HG02798 (cell line): Measurements from ENCODE around the gene EVX1.

Experiments used
- ATAC-seq: cut with Tn5 transposase; IDR thresholded peaks from one replicate; pipeline ENCODE4 v1.9.1; 2021; ENCODE audit warnings: mild to moderate bottlenecking; ENCODE audit not compliant: unreplicated experiment, poor library complexity

Gene EVX1

GRCh38 chr7:27242555-27243339, at the start of gene EVX1:
Gene EVX1, plus strand, starts transcription at chr7:27242802. Its CDS starts 229 bp downstream, at chr7:27243031.
- no peak for ATAC-seq

GRCh38 chr7:27193335-27194001, 49.1 kb upstream of the EVX1 start:
- ATAC-seq, result no peak

- no peak for ATAC-seq
These were observed 48.6 kb upstream of the EVX1 start for GRCh38 chr7:27194002-27194352.

GRCh38 chr7:27194686-27195379, 47.8 kb upstream of the EVX1 start:
- no peak for ATAC-seq

DNA sequence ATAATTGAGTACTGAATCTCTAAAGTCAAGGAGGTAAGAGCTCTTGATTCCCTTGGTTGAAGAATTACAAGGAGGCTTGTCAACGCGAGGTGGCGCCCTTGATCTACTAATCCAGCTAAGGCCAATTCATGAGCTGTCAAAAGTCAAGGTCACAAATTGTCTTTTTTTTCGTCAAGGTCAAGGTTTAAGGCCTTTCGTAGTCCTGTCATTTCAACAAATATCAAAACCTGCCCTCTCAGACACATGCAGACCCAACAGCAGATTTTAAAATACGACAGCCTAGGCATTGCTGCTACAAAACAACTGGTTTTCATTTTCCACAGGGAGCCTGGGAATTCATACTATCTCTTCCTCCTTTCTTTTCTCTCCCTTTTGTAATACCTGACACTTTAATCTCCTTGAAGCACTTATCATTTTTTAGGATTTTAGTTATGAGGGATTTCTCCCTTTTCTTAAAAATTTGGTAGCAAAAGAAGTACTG, 46.3 kb upstream of the EVX1 start:
- no peak for ATAC-seq

DNA sequence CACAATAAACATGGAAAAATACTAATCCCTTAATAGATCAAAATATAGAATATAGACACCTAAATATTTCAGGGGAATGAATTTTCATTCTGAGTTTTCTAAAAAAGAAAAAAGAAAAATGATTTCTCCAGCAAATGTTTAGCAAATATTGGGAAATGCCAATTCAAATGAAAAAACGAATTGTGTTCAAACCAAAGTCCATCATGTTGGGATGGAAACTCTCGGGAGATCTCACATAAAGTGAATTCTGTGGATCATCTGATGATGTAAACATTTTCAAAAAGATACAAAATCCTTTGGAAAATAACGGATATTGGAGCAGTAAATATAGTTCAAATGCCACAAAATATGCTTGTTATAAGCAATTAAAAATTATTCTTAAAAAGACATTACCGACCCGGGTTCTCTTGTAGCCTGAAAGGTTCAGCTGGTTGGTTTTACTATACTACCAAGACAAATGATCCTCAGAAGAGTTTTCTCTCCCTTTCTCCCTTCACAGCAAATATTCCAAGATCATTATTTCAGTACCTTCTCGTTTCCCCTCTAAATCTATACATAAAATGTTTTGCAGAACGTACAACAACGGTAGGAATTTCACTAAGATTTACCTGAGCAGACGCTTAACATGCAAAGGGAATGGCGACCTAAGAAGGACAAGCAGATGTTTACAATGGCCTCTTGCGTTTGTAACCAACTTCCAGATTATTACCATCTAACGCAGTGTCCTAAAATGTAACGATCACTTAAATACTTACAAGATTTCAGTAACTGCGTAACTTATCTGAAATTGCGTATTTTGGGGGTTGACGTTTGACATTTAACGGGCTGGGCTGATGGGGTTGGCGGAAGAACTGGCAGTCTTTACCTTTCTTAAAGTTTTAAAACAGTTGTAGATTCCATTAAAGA, 45.2 kb upstream of the EVX1 start:
- ATAC-seq, result no peak

DNA sequence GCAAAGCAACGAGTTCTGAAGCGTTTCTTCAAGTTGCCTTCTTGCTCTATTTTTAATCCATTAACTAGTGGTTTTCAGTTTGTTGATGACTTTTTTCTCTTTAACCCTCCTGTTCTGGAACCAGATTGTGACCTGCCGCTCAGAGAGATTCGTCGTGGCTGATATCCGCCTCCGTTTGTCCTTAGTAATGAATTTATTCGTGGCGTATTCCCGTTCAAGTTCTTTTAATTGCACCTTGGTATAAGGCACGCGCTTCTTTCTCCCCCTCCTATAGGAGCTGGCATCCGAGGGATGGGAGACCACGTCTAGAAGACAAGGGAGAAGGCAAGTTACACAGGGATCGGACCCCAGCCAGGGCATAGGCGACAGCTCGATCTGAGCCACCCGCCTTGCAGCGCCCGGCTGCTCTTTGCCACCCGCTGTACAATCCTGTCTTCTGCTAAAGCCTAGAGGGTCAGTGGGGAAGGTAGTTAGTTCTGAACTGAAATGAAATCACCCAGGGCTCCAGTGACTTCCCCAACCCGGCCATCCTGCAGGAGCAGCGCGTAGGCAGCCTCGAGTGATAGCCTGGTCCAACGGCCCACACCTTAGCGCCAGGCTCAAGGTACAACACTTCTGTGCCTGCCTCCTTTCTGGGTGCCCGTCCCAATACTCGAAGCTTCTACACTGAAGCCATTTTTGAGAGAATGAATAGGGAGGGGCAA, 44.3 kb upstream of the EVX1 start:
- ATAC-seq, result no peak

- ATAC-seq, result peak; percentile 8
These were observed 43.5 kb upstream of the EVX1 start for GRCh38 chr7:27198871-27199801.

DNA sequence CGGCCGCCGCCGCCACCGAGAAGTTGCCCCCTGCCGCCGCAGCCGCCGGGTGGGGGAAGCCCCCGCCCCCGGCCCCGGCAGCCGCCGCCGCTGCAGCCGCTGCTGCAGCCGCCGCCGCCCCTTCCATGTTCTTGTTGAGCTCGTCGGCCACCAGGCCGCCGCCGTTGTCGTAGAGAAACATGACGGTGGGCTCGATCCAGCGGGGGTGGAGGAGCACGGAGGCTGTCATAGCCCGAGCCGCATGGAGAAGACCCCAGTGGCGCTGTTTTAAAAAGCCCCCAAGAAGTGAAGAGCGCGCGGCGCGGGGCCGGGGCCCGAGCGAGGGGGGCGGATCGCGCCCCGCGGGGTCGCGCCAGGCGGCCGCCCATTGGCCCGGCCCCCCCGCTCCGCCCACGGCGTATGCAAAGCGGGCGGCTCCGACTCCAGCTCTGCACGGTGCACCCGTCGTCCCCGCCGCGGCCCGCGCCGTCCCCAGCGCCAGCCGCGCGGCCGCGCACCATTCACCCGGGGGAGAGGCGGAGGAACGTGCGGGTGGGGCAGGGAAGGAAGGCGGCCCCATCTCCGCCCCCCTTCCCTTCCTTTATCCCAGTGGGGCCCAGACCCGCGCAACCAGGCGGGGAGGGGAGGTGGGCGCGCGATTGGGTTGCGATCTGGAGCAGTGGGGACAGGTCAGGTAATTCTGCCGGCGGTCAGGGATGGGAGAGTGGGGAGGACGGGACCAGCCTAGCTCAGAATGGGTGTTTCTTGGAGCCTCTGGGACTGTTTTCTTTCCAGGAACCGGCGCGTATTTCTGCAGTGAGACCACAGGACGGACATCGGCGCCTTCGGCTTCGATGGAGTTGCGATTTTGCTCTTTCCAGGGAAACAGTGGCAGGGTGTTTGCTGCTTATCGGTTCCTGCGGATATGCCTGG, 42.5 kb upstream of the EVX1 start, which contains the start of gene HOXA13:
TSS of gene HOXA13 (minus strand) at position 243 of the 912 bp plus-strand sequence. CDS start at position 229, 14 bp downstream.
- peak; percentile 77 for ATAC-seq

- ATAC-seq, result no peak
These were observed 41.6 kb upstream of the EVX1 start for GRCh38 chr7:27200761-27201579.

DNA sequence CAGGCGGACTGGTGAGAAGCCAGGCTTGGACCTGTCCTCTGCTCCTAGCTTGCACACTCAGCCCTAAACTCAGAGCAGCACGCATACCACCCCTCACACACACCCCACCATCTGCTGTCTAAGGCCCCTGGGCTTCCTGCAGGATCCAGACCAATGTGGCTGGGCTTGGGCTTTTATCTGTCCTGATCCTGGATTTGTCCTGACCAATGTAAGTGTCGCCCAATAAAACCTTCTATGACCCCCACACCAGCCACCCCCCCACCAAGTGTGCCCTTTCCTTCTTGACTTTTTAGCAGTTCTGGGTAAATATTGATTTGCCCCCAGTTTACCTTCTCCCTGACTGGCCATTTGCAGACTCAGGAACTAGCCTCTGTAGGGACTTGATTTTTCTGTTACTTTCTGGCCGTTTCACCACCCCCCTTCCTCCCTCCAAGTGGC, 41.0 kb upstream of the EVX1 start:
- ATAC-seq, result no peak

- no peak for ATAC-seq
These were observed 40.4 kb upstream of the EVX1 start for GRCh38 chr7:27202018-27202861.

DNA sequence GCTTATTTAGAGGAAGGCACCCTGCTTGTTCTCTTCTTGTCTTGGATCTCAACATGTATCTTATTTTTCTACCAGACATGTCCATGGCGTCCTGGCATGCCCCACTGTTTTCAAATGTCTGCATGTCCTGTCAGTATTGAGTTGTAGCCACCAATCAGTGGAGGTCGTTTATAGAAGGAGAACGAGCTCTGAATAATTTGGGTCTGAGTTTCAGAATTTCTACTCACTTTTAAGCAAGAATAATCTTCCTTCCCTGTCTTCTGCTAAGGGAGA, 39.8 kb upstream of the EVX1 start:
- no peak for ATAC-seq

GRCh38 chr7:27203365-27203953, 39.1 kb upstream of the EVX1 start:
- no peak for ATAC-seq

- ATAC-seq, result no peak
These were observed 38.5 kb upstream of the EVX1 start for GRCh38 chr7:27203964-27204594.
